OCI-LY3 (cell line): ENCODE measurements around the gene NGRN.
"Not testable (repeated sequence)": the region's sequence is repeated elsewhere in the genome, so short reads cannot be mapped to it uniquely, and the experiment has no call there.

Experiments used
- H2AFZ ChIP-seq: fragments of 200-600, 300-600 bp; shearing (Covaris generic); 2 replicates; pipeline ENCODE4 v1.6.0; 2014; ENCODE audit warnings: antibody characterized with exemption, low read depth, low read length
- H3K27ac ChIP-seq: fragments of 200-600, 300-600 bp; sonication (generic); 2 replicates; pipeline ENCODE4 v1.5.1; 2014; ENCODE audit warnings: mild to moderate bottlenecking, low read length, moderate library complexity, mixed read lengths
- H3K27me3 ChIP-seq: fragments of 200-600, 300-600 bp; sonication (generic); 2 replicates; pipeline ENCODE4 v1.6.1; 2014; ENCODE audit warnings: low read depth, low read length, mixed read lengths
- H3K36me3 ChIP-seq: fragments of 200-600, 300-600 bp; sonication (generic); replicated peaks from 2 replicates; pipeline ENCODE3; 2014; ENCODE audit warnings: low read depth, low read length, mixed read lengths
- H3K4me1 ChIP-seq: fragments of 300-600, 200-600 bp; sonication (generic); 2 replicates; pipeline ENCODE4 v1.6.1; 2014; ENCODE audit warnings: low read length, mixed read lengths
- H3K4me2 ChIP-seq: fragments of 200-600, 300-600 bp; sonication (generic); 2 replicates; pipeline ENCODE4 v1.6.1; 2014; ENCODE audit warnings: low read length, mixed read lengths
- H3K4me3 ChIP-seq: fragments of 300-600, 200-600 bp; sonication (generic); 2 replicates; pipeline ENCODE4 v1.5.1; 2014; ENCODE audit warnings: antibody characterized with exemption, mild to moderate bottlenecking, low read length, moderate library complexity
- H3K79me2 ChIP-seq: fragments of 300-600, 200-600 bp; shearing (Covaris generic); 2 replicates; pipeline ENCODE4 v1.6.1; 2014; ENCODE audit warnings: mild to moderate bottlenecking, low read length, mixed read lengths
- H3K9ac ChIP-seq: fragments of 300-600, 200-600 bp; shearing (Covaris generic); 2 replicates; pipeline ENCODE4 v1.6.0; 2014; ENCODE audit warnings: mild to moderate bottlenecking, low read length, moderate library complexity
- H3K9me3 ChIP-seq: fragments of 200-600, 300-600 bp; shearing (Covaris generic); 2 replicates; pipeline ENCODE4 v1.6.1; 2014; ENCODE audit warnings: low read length, mixed read lengths; ENCODE audit not compliant: insufficient read depth
- H4K20me1 ChIP-seq: fragments of 200-600, 300-600 bp; sonication (generic); 2 replicates; pipeline ENCODE4 v1.6.1; 2016; ENCODE audit warnings: low read length, mixed read lengths; ENCODE audit not compliant: insufficient read depth
- EZH2phosphoT487 ChIP-seq: fragments of 200-600 bp; shearing (Covaris generic); IDR thresholded peaks from 2 replicates; pipeline ENCODE4 v1.6.1; 2018; ENCODE audit warnings: antibody characterized with exemption, mixed run types, low read depth
- TF ChIP-seq, protein P1 (sequence below): fragments of 200-600, 300-600 bp; sonication (generic); IDR thresholded peaks from 2 replicates; pipeline ENCODE4 v1.5.1; 2014; ENCODE audit warnings: antibody characterized with exemption, low read length, low read depth

Gene NGRN

DNA sequence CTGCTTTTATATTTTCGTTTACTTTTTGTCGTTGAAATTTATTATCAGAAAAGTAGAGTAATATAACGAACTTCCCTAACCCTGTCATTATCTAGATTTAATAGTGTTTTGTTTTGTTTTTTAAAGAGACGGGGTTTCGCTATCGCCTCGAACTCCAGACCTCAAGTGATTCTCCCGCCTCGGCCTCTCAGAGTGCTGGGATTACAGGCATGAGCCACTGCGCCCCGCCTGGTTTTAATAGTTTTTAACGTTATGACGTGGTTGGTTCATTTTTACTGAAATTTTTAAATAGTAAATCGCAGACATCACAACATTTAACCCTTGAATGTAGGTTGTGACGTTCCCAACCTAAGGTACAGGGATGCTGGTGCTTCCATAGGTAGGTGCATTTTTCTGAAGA is 1.0 kb downstream of the NGRN start:
- peaks cover 17% of the 10 kb centered on the region for H3K4me1 ChIP-seq
- peaks cover 29% of the 10 kb centered on the region for H3K36me3 ChIP-seq
- H3K4me3 ChIP-seq, result peak overlapping the region; percentile 82
- H3K9ac ChIP-seq, result peak overlapping the region; percentile 70
- peak overlapping the region; percentile 88 for H3K4me2 ChIP-seq
- H2AFZ ChIP-seq, result peak overlapping the region; percentile 67; the same call in 1 of the 2 replicates
- H3K79me2 ChIP-seq, result peaks cover 63% of the 10 kb centered on the region
- TF ChIP-seq, protein P1, sequence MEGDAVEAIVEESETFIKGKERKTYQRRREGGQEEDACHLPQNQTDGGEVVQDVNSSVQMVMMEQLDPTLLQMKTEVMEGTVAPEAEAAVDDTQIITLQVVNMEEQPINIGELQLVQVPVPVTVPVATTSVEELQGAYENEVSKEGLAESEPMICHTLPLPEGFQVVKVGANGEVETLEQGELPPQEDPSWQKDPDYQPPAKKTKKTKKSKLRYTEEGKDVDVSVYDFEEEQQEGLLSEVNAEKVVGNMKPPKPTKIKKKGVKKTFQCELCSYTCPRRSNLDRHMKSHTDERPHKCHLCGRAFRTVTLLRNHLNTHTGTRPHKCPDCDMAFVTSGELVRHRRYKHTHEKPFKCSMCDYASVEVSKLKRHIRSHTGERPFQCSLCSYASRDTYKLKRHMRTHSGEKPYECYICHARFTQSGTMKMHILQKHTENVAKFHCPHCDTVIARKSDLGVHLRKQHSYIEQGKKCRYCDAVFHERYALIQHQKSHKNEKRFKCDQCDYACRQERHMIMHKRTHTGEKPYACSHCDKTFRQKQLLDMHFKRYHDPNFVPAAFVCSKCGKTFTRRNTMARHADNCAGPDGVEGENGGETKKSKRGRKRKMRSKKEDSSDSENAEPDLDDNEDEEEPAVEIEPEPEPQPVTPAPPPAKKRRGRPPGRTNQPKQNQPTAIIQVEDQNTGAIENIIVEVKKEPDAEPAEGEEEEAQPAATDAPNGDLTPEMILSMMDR, result no peak
- no peak for TF ChIP-seq EZH2phosphoT487
- H3K9me3 ChIP-seq, result no peaks in the 10 kb centered on the region
- H3K27me3 ChIP-seq, result no peaks in the 10 kb centered on the region
- H3K27ac ChIP-seq, result peak overlapping the region; percentile 72
- H4K20me1 ChIP-seq, result peaks cover 20% of the 10 kb centered on the region

DNA sequence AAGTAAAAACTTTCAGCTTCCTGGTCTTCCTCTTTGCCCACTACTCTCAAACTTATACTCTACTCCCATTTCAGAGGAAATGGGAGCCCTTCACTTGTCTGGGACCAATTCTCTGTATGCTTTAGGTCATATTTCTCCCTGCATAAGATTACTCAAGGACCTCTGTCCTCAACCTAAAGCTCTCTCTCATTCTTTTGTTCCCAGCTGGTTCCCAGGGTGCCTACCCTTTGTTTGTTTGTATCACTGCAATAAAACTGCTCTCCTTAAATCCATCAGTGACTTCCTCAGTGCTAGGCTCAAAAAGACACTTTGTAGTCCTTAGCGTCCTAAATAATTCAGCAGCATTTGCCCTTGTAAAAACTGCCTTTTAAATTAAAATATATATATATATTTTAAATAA is 2.9 kb downstream of the NGRN start:
- Histone ChIP-seq H2AFZ (no peak overlapping the region), H3K9ac (no peak overlapping the region), H3K36me3 (peaks cover 47% of the 10 kb centered on the region), H3K79me2 (peaks cover 81% of the 10 kb centered on the region), H3K4me1 (peaks cover 17% of the 10 kb centered on the region), H4K20me1 (peaks cover 26% of the 10 kb centered on the region), H3K27ac (no peak overlapping the region), H3K4me2 (no peak overlapping the region), H3K27me3 (no peaks in the 10 kb centered on the region), H3K4me3 (no peak overlapping the region), H3K9me3 (no peaks in the 10 kb centered on the region)
- no peak for TF ChIP-seq EZH2phosphoT487
- TF ChIP-seq, protein P1, result no peak

DNA sequence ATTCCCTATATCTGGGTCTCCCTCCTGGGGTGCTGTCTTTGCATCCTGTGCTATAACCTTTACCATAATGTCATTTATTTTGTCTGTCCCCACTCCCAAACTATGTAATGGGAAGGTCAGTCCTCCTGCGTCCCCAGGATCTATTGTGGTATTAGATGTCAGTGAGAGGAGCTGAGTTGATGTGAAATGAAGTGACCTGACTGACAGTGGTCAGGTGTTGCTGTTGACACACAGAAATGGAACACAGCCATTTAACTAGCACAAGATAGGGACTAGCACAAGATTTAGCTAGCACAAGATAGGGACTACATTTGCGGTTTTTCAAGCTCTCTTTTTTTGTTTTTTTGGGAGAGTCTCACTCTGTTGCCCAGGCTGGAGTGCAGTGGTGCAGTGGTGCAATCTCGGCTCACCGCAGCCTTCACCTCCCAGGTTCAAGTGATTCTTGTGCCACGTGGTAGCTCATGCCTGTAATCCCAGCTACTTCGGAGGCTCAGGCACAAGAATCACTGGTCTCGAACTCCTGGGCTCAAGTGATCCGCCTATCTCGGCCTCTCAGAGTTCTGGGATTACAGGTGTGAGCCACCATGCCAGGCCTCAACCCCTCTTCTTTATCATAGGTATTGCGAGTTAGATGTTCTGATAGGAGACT is 5.2 kb downstream of the NGRN start:
- H3K4me3 ChIP-seq, result no peak overlapping the region
- no peak overlapping the region for H2AFZ ChIP-seq
- no peak overlapping the region for H3K9ac ChIP-seq
- peaks cover 50% of the 10 kb centered on the region for H3K36me3 ChIP-seq
- H3K79me2 ChIP-seq, result peaks cover 70% of the 10 kb centered on the region
- peaks cover 8% of the 10 kb centered on the region for H3K4me1 ChIP-seq
- TF ChIP-seq EZH2phosphoT487, result no peak
- TF ChIP-seq, protein P1, result no peak
- no peak overlapping the region for H3K27ac ChIP-seq
- H4K20me1 ChIP-seq, result peaks cover 26% of the 10 kb centered on the region
- no peaks in the 10 kb centered on the region for H3K27me3 ChIP-seq
- H3K9me3 ChIP-seq, result no peaks in the 10 kb centered on the region
- no peak overlapping the region for H3K4me2 ChIP-seq

DNA sequence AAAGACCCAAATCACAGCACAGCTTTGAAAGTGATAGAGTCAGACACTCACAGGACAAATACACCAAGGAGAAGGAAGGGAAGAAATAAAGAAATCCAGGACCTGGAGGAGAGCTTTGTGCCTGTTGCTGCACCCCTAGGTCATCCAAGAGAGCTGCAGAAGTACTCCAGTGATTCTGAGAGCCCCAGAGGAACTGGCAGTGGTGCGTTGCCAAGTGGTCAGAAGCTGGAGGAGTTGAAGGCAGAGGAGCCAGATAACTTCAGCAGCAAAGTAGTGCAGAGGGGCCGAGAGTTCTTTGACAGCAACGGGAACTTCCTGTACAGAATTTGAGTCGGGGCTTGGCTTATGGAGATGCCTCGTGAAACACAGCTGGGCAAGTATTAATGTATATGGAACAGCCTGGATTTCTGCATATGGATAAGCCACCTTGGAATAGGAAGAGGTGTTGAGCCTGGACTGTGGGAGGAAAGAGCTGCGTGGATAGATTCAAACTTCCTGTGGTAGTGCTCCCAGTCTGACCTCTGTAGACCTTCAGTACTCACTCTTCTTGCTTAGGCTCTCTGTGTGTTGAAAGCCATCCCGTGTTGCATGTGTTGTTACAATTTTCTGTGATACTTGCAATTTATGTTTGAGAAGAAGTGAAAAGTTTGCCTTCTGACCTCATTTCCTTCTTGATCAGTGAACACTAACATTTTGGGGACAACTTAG is 6.1 kb downstream of the NGRN start:
- H2AFZ ChIP-seq, result no peak overlapping the region
- no peak overlapping the region for H3K9ac ChIP-seq
- no peaks in the 10 kb centered on the region for H3K9me3 ChIP-seq
- H3K79me2 ChIP-seq, result peaks cover 60% of the 10 kb centered on the region
- H3K4me3 ChIP-seq, result no peak overlapping the region
- no peak overlapping the region for H3K27ac ChIP-seq
- TF ChIP-seq EZH2phosphoT487, result no peak
- TF ChIP-seq, protein P1, result no peak
- H3K4me1 ChIP-seq, result peaks cover 8% of the 10 kb centered on the region
- peaks cover 25% of the 10 kb centered on the region for H4K20me1 ChIP-seq
- H3K4me2 ChIP-seq, result no peak overlapping the region
- H3K27me3 ChIP-seq, result no peaks in the 10 kb centered on the region
- peaks cover 50% of the 10 kb centered on the region for H3K36me3 ChIP-seq

DNA sequence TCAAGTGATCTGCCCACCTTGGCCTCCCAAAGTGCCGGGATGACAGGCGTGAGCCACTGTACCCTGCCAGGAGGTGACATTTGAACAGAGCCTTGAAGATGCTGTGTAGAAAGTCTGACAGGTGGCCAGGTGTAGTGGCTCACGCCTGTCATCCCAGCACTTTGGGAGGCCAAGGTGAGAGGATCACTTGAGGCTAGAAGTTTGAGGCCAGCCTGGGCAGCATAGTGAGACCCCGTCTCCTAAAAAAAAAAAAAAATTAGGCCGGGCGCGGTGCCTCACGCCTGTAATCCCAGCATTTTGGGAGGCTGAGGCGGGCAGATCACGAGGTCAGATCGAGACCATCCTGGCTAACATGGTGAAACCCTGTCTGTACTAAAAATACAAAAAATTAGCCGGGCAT is 13.0 kb downstream of the NGRN start:
- H3K27ac ChIP-seq, H2AFZ ChIP-seq, H3K4me3 ChIP-seq, H3K27me3 ChIP-seq, H3K9me3 ChIP-seq, H3K79me2 ChIP-seq, H3K4me2 ChIP-seq, H3K4me1 ChIP-seq, H4K20me1 ChIP-seq, H3K9ac ChIP-seq, H3K36me3 ChIP-seq: not testable (repeated sequence)

DNA sequence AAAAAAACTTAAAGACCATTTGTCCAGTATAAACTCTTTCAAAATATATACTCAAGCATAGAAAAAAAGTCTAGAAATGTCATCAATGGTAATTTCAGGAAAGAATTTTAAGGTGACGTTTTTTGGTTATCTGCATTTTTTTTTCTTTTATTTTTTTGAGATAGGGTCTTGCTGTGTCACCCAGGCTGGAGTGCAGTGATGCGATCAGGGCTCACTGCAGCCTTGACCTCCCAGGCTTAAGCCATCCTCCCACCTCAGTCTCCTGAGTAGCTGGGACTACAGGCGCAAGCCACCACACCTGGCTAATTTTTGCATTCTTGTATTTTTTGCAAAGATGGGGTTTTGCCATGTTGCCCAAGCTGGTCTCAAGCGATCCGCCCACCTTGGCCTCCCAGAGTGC is 15.3 kb downstream of the NGRN start:
- not testable (repeated sequence) for H4K20me1 ChIP-seq, H3K9me3 ChIP-seq, H3K36me3 ChIP-seq, H3K27me3 ChIP-seq, H3K9ac ChIP-seq, H3K27ac ChIP-seq, H3K79me2 ChIP-seq, H3K4me3 ChIP-seq, H2AFZ ChIP-seq, H3K4me1 ChIP-seq, H3K4me2 ChIP-seq
